Activated gamma-delta T cell treated with Interleukin-2 at 50 U/mL for 16 hours (primary cell): ENCODE data around the gene RBMS3.

ENCODE experiments used
- DNase-seq: peaks from one replicate; pipeline ENCODE4 v3.0.0-alpha.2; 2020

Gene RBMS3

GRCh38 chr3:29695643-29696198, 414.9 kb downstream of the RBMS3 start:
- DNase-seq = no peak

DNA sequence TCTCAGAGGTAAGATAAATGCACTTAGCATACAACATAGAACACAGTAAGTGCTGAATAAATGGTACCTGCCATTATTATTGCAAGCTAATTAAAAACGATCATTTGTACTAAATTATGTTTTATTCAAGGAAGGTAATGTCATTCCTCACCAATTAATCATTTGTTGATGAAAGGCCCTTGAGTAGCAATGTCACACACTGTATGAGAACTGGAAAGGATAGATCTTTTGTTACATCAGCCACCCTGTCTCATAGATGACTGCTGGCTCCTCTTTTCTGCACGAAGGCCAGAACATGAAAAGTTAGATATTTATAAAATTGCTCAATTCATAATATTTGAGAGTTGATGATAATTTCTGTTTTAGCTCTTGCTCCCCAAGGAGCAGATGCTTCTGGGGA, 415.4 kb downstream of the RBMS3 start:
- DNase-seq = no peak

DNA sequence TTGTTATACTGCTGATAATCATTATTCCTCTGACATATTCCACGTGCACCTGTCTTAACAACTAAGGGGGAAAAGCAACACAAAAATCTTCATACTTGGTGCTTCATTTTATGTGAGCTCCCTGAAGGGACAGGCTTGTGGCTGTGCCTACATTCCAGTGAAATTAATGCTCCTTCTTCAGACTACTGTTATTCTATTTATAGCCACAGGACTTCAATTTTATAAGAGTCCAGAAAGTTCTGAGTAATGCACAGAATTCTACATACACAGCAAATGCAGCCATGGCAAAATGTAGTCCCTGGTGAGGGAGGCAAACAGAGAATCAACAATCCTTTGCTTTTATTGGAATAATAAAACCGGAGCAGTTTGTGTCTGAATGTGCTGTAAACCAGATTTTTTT, 417.1 kb downstream of the RBMS3 start:
- no peak for DNase-seq

- DNase-seq = no peak
Observed at GRCh38 chr3:29700256-29700655, 419.4 kb downstream of the RBMS3 start.

DNA sequence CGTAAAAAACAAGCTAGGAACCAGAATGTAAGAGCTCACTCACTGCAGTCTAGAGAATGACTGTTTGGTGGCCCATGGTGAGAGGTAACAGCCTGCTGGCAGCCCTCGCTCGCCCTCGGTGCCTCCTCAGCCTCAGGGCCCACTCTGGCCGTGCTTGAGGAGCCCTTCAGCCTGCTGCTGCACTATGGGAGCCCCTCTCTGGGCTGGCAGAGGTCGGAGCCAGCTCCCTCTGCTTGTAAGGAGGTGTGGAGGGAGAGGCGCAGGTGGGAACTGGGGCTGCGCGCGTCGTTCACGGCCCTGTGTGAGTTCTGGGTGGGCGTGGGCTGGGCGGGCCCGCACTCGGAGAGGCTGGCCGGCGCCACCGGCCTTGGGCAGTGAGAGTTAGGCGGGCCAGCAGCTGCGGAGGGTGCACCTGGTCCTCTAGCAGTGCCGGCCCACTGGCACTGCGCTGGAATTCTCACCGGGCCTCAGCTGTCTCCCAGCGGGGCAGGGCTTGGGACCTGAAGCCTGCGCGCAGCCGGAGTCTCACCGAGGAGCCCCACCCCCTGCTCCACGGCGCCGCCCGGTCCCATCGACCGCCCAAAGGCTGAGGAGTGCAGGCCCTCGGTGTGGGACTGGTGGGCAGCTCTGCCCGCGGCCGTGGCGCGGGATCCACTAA, 420.6 kb downstream of the RBMS3 start:
- no peak for DNase-seq

DNA sequence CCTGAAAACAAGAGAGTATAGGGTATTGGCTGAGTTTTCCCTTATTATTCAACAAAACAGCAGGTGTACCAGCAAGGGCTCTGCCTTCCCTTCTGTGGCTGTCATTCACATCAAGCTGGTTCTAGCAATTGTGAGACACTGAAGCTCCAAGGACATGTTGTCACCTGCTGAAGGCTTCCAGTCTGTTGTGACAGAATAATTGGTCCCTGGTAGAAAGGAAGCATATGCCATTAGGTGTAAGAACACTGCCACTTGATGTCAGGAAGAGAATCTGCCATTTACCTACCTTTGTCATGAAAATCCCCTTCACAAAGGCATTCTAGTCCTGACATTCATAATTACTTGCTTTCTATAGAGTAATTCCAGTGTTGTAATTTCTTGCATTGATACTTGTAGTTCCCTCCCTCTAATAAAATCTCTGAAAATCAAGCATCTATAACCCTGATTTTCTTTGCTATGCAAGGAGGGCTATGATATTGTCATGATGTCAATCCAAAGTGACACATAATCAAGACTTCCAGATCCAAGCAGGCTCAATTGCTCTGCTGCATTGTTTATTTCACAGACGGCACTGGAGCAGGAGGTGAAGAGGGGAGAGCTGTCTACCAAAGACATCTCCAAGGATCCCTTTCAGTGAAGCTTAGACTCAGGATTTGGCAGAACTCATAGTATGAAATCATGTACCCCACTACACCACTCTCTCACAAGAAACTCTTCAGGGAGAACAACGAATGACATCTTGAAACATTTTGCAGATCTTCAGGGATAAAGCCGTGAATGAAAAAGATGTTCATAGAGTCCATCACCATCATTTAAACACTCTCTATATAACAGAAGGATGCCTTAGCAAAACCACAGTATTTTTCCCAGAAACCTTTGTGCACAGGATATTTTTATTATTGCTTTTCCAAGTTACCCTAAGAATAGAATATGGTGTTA, 425.3 kb downstream of the RBMS3 start:
- no peak for DNase-seq

- DNase-seq = no peak
Observed at GRCh38 chr3:29708884-29709283, 428.0 kb downstream of the RBMS3 start.

- DNase-seq = no peak
Observed at GRCh38 chr3:29711255-29711771, 430.4 kb downstream of the RBMS3 start.

DNA sequence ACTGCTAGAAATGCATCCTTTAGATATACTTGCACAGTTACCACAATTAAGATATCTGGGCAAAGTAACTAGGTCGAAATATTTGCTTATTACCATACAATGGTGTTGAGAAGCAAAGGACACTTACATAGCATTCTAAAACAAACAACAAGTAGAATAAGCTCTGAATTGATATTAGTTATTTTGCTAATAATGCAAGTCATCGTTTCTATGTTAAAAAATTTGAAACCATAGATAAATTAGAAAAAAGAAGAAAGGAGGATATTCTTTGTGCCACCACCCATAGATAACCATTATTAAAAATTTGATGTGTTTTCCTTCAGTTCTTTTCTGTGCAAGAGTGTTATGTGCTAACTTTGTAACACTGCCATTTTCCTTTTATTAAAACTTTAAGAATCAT, 435.3 kb downstream of the RBMS3 start:
- DNase-seq = no peak

DNA sequence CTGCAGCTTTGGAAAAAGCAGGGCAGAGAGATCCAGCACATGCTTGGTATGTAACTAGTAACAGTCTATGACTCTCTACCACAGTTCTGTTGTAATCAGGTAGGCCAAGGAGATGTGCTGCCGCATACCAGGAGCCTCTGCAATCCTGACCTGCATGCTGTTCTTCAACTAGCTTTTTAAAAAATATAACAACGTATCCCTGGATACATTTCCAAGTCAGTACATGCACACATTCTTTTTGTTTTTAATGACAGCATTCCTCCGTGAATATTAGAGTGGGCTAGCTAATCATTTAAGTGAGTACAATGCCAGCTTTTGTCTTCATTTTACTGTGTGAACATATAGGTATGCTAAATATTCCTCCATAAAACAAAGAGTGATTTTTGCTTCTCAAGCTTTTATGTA, 437.8 kb downstream of the RBMS3 start:
- no peak for DNase-seq

DNA sequence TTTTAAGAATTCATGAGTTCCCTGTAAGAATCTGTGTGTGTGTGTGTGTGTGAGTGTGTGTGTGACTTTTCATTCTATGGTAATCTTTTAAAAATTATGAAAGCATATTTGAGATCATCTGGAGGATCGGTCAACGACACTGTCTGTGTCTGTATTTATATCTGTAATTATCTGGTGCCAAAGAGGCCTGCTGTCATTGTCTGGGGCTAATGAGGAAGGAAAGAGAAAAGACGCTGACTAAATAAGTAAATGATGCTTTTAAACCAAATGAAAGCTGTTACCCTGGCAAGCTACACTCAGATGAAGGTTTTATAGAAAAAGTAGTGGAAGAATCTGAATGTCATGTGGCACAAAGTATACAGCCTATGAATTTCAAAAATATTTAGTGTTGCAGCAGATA, 439.8 kb downstream of the RBMS3 start:
- no peak for DNase-seq

DNA sequence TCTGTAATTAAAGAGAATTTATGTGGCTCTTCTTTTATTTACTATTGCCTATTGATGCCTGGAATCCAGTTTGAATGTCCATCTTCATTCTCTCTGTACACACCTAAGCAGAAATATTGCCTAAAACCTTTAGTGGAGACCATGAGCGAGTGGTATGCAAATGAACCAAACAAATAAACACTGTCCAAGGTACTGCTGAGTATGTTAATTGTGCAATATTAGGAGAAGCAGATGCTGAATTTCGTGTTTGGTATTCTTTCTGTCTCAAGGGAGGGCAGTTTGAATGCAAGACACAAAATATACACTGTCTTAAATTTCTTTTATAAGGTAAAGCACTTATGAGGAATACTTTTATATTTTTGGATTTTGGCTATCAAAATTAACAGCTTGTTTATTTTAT, 440.9 kb downstream of the RBMS3 start:
- no peak for DNase-seq

DNA sequence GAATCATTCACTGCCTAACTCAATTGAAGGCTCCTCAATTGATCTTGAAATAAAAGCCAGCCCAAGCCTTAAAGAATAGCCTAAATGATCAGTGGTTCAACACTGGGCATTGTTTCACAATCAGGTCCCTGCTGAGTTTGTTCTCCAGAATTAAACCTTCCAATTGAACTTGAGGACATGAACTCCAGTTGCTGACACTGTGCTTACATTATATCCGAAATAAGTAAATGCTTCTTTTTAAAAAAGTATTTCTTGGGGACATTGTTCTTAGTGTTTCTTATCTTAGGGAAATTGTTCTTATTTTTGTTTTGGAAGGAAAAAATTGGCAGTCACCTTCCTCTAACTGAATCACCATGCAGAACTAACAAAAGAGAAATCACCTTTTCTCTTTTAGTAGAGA, 450.2 kb downstream of the RBMS3 start:
- DNase-seq = no peak

GRCh38 chr3:29741231-29741630, 460.4 kb downstream of the RBMS3 start:
- DNase-seq = no peak

DNA sequence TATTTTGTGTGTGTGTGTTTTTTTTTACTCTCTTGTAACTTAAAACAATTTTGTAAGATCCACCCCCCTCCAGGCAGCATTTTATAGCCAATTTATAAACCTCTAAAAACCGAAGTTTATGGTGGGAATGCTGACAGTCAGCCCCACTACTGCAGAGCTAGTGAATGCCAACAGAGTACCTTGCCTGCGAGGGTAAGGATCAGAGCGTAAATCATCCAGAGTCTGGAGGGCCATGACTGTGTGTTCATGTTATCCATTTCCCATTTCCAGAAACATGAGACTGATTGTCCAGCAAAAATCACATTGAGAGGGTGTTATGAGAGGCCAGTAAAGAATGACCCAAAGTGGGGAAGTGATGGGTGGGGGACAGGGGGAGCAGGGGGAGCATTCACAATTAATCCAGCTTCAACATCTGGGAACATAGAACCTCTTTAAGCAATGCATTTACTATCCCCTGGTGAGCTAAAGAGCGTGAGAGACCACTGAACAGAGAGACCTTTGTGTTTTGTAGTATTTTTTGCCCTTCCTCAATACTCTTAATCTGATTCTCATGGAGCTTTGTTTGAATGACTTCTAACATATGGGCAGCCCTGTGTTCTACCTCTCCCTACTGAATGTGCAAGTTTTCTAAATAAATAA, 464.5 kb downstream of the RBMS3 start:
- DNase-seq = no peak

DNA sequence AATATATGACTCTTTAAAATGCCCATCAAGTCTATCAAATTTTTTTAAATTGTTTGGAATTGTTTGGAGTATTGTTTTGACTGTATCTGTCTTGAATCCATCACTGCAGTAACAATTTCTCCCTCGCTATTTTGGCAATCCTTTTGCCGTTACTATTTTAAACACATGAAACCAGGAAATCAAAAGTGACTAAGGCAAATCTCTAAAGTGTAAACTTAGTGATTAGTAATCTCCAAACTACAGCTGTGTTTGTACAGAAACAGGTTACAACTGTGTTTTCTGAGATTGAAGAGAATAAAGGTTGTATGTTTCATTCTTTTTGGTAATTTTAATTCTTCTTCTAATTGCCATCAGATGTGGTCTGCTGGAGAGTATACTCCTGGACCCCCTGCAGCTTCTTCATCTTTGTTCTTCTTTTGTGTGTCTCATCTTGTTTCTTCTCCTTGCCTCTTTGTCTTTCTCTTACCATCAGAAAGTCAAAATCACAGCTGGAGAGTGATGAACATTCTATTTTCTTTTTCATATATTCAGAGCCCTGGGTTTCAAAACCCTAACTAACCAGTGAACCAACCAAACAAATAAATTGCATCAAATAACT, 465.4 kb downstream of the RBMS3 start:
- no peak for DNase-seq

DNA sequence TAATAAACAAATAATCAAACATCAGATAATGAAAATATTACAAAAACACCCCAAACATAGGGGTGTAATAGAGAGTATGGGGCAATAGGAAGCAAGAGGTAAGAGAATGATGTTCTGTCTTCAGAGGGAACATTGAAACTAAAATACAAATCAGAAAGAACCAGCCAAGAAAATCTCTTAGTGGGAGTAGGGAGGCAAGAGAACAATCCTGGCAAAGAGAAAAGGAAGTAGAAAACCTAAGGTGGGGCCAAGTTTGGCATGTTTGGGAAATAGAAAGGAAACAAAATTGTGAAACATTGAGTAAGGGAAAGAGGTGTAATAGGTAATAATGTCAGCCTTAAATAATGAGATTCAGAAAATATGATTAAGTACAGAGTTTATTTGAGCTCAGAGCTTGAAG, 467.1 kb downstream of the RBMS3 start:
- DNase-seq = no peak

- no peak for DNase-seq
Observed at GRCh38 chr3:29751647-29752314, 470.9 kb downstream of the RBMS3 start.

GRCh38 chr3:29754346-29754745, 473.5 kb downstream of the RBMS3 start:
- DNase-seq = no peak

- no peak for DNase-seq
Observed at GRCh38 chr3:29755416-29755815, 474.5 kb downstream of the RBMS3 start.

- DNase-seq = no peak
Observed at GRCh38 chr3:29757054-29757777, 476.3 kb downstream of the RBMS3 start.

- no peak for DNase-seq
Observed at GRCh38 chr3:29758108-29758433, 477.2 kb downstream of the RBMS3 start.
